Fibroblast of skin of left biceps (primary cell): ENCODE data around the gene DUSP28.
"Not testable (repeated sequence)": the region's sequence is repeated elsewhere in the genome, so short reads cannot be mapped to it uniquely, and the experiment has no call there.

ENCODE experiments used
- DNase-seq, 2 experiments: peaks; one replicate each; pipeline ENCODE4 v3.0.0-alpha.2; 2013; ENCODE audit warnings: low read depth in 2 of 2

DUSP28 gene

GRCh38 chr2:240560480-240561324, 545 bp downstream of the DUSP28 start:
- DNase-seq, result peak; percentile 93 to 95

DNA sequence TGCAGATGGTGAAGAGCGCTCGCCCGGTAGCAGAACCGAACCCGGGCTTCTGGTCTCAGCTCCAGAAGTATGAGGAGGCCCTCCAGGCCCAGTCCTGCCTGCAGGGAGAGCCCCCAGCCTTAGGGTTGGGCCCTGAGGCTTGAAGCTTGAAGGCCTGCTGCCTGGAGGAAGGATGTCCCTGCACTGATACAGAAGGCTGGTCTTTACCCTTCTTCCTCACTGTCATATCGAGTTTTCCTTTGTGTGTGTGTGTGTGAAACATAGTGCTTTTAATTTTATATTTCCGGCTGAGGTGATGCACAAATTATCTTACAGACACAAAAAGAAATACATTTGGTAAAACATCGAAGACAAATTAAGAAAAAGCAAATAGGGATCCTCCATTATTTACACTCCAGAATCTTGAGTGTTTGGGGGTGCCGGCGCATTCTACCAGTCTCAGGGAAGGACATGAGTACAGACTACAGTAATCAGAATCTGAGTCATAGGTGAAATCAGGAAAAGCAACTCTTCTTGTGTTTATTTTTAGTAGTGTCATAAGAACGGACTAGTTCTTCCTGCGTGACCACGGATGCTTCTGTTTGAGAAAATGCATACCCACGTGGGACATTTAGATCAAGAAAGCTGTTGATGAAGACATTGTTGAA, 1.3 kb downstream of the DUSP28 start:
- DNase-seq, result no peak

GRCh38 chr2:240563231-240563630, 3.1 kb downstream of the DUSP28 start:
- DNase-seq, result not testable (repeated sequence)

DNA sequence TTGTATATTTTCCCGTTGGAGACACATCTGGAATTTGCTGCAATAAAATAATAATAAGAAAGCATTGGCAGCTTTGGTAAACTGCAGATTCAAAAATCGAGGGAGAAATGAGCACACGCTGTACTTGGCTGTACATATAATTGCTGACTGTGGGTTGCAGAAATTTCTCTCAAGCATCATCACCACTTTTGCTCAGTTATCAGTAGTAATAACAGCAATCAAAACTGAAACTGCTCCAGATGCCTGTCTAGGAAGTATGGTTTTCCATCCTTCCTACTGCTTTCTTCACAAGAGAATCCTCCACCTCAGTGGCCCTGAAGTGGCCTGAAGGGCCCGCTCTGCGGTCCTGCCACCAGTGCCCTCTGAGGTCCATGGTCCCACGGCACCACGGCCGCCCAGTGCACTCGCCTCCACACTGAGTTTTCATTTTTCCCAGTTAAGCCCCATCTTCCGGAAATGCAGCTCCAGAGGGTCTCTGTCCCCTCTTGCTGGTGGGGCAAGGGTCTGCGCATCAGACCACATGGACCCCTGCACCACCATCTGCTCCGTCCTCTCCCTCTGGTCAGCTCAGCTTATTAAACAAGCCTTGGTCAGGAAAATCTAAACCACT, 3.9 kb downstream of the DUSP28 start:
- DNase-seq, result no peak

DNA sequence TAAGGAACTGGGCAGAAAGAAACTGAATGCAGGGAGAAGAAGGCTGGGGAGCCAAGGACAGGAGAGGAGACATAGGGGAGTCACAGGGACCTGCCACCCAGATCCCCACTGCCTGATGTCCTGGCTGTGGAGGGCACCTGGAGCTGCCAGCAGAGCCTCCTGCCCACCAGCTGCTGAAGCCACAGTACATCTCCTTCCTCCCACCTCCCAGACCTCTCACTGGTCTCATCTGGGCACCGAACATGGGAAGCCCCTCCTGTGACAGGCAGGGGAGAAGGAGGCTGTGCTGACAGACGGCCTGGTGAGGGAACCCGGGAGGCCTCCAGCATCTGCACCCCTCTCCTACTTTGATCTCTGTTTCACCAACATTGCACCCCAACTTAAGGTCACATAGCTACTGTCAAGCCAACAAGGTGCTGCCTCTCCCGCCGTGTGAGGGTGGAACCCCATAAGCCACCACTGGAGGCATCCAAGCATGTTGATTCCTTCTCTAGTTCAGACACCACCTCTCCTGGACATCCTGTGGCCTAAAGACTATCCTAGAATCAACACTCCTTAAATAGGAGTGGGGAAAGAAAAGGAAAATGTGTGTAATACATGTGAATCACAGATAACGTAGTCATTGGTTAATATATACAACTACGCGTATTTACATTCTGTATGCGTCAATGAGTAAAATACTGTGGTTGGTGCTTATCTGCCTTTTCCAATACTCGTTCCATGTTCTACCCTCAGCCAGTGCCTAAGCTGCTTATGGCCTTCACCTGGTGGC, 4.6 kb downstream of the DUSP28 start:
- no peak for DNase-seq

DNA sequence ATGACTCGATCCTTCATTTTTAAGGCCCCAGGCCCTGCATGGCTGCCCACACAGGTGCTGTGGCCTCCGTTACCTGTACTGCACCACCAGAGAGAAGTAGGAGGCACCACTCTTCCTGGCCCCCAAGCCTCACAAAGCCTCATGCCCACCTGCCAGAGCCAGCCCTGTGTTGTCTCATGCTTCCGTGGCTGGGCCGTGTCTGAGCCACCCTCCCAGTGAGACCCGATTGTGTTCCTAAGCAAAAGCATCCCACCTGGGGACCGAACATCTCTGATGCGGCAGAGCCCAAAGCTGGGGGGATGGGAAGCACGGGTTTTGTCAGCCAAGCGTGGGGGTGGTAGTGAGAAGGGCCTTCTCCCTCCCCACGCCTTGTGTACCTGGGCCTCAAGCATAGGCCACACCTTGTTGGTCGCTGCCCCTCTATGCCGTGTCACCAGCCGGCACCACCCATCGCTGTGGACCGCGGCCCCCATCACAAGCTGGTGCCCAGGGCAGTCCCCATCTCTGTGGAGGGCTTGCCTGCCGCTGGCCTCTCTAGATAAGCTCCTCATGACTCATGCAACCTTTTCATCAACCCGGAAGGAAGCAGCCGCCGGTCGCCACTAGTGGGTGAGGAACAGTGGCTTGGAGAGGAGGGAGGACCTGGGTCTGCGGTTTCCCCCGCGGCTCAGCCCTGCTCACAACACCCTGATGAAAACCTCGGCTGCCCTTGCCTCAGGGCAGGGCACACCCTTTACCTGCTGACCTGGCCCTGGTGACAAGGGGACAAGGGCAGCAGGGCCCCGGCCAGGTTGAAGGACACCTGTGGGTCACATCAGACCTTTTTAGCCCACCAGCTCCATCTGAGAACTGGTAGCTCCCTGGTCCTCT, 5.4 kb downstream of the DUSP28 start:
- no peak for DNase-seq

DNA sequence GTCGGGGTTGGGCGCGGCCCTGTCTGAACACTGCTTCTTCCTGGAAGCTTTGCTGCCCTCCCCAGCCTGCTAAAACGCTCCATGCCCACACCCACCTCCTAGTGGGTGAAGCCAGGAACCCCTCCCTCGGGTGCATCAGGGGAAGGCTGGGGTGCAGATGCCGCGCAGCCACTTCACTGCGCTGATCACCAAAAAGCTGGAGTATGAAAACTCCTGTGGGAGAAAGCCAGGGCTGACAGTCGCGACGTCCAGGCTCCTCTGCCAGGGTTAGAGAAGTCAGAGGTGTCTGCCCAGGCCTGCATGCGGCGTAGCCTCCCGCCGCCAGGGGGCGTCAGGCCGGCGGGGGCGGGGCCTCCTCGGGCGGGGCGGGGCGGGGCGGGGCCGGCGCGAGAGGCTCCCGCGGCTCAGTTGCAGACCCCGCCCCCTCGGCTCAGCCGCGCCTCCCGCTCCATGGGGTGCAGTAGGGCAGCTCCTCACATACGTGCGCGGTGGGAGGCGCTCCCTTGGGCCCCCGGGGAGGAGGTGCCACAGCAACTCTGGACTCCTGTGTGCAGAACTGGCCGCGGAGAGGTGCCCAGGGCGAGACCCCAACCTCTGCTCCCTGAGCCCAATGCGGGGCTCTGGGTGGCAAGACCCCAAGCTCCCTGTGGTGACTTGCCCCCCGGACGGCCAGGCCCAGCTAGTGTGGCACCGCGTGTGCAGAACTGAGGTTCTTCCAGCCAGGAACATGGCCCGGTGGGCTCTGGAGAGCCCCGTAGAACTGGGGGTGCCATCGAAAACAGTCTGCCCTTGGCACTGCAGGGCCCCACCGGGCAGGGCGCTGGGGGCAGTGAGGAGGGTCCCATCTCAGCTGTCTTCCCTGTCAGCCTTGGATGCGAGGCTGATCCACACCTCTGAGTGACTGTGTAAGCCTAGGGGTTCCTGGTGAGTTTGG, 6.3 kb downstream of the DUSP28 start:
- peak; percentile 49 to 53 for DNase-seq

GRCh38 chr2:240567137-240567871, 7.1 kb downstream of the DUSP28 start:
- DNase-seq, result no peak

DNA sequence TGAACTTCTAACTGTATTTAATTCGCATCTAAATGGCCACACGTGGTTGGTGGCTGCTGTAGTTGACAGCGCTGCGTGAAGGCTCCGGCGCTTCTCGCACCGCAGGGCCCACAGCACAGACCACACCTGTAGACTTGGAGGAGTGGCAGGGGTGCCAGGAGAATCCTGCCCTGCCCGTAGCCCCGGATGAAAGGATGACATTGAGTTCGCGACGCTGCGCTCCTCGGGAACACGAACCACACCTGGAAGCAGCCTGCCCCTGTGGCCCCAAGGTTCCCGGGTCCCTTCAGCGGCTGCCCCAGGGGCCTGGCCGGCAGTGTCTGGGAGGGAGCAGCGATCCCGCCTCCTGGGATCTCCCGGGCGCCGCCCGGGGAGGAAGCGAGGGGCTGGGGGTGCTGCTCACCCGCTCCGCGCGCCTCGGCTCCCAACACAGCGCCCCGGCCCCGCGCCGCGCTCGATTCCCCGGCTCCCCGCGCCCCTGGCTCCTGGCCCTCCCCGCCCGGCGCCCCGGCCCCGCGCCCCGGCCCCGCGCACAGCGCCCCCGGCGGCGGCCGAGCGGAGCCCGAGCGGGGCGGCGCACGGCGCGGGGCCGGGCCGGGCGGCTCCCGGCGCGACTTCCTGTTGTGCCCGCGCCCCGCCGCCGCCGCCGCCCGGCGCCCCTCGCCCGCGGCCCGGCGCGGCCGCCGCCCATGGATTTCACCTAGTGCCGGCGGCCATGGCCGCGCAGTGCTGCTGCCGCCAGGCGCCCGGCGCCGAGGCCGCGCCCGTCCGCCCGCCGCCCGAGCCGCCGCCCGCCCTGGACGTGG, 7.9 kb downstream of the DUSP28 start, which contains the start of gene RNPEPL1:
Gene RNPEPL1, plus strand, starts transcription at position 613 of the 806 bp plus-strand sequence. Its CDS starts 103 bp downstream, at position 716.
- no peak for DNase-seq

DNA sequence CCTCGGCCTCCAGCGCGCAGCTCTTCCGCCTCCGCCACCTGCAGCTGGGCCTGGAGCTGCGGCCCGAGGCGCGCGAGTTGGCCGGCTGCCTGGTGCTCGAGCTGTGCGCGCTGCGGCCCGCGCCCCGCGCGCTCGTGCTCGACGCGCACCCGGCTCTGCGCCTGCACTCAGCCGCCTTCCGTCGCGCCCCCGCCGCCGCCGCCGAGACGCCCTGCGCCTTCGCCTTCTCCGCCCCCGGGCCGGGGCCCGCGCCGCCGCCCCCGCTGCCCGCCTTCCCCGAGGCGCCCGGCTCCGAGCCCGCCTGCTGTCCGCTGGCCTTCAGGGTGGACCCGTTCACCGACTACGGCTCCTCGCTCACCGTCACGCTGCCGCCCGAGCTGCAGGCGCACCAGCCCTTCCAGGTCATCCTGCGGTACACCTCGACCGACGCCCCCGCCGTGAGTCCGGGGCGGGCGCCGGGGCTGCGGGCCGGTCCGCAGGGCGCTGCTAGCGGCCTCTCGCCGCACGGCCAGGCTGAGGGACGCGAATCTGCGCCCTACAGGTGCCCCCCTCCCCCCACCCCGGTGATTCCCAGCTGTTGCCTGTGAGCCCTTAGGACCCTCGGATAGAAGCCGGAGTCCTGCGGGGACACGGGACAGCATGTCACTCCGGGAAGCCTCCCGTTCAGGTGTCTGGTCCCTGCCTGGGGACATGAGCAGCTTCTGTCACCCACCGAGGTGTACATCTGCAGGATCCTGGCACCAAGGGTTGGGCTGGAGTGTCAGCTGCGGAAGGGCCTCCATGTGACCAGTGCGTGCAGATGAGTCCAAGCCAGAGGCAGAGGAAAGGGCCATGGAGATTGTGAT, 8.7 kb downstream of the DUSP28 start:
- DNase-seq, result no peak

GRCh38 chr2:240569523-240569997, 9.4 kb downstream of the DUSP28 start:
- DNase-seq, result no peak

GRCh38 chr2:240569998-240570530, 9.9 kb downstream of the DUSP28 start:
- no peak for DNase-seq

- DNase-seq, result no peak
Measured at GRCh38 chr2:240570531-240571313, 10.6 kb downstream of the DUSP28 start.

GRCh38 chr2:240571314-240571973, 11.3 kb downstream of the DUSP28 start:
- no peak for DNase-seq
